ENCODE results near the gene GATAD1.
"Not testable (repeated sequence)": the region's sequence is repeated elsewhere in the genome, so short reads cannot be mapped to it uniquely, and the experiment has no call there.

The GATAD1 gene

DNA sequence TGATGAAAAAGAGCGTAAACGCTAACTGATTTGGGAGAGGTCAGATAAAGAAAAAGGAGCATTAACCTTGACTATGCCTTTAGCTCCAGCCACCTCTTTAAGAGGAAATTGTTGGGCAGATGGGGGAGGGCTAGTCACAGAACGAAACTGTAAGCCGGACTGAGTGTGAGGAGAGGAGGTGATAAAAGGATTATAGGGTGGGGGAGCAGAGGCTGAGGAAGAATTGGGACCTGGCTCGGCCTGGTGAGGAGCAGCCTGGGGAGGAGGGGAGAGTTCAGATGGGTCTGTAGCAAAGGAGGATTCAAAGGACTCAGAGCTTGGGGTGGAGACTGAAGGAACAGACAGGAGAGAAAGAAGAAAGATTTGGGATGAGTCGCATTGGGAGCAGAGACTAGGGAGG lies 36.3 kb downstream of the GATAD1 start:
- not testable (repeated sequence) for H3K4me1 ChIP-seq (ENCODE audit: control insufficient read depth, insufficient read depth, low read length, unreplicated experiment); H3K4me3 ChIP-seq (ENCODE audit: low read depth, low read length); H3K36me3 ChIP-seq (ENCODE audit: insufficient read depth, low read length); H3K79me2 ChIP-seq (ENCODE audit: control insufficient read depth, insufficient read depth, low read length, unreplicated experiment); H2AFZ ChIP-seq (ENCODE audit: low read length, unreplicated experiment); H3K27ac ChIP-seq (ENCODE audit: low read depth, low read length); H3K27me3 ChIP-seq (ENCODE audit: insufficient read depth, low read length)

DNA sequence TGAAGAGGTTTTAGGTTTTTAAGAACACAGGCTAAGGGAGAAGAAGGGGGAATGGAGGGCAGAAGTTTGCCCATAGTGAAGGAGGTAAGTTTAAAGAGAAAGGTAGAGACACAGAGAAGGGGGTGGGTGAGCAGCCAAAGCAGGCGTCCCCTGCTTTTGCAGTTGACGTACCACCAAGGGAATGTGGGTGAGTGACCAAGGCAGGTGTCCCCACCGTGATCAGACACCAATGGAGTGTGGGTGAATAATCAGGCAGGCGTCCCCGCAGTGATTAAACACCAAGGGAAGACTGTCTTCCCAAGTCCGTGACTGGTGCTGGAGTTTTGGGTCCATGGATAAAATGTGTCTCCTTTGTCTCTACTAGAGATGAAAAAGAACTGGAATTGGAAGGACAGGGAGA lies 36.9 kb downstream of the GATAD1 start:
- not testable (repeated sequence) for H3K79me2 ChIP-seq (ENCODE audit: control insufficient read depth, insufficient read depth, low read length, unreplicated experiment); H3K4me1 ChIP-seq (ENCODE audit: control insufficient read depth, insufficient read depth, low read length, unreplicated experiment); H2AFZ ChIP-seq (ENCODE audit: low read length, unreplicated experiment); H3K36me3 ChIP-seq (ENCODE audit: insufficient read depth, low read length); H3K27ac ChIP-seq (ENCODE audit: low read depth, low read length); H3K4me3 ChIP-seq (ENCODE audit: low read depth, low read length); H3K27me3 ChIP-seq (ENCODE audit: insufficient read depth, low read length)

DNA sequence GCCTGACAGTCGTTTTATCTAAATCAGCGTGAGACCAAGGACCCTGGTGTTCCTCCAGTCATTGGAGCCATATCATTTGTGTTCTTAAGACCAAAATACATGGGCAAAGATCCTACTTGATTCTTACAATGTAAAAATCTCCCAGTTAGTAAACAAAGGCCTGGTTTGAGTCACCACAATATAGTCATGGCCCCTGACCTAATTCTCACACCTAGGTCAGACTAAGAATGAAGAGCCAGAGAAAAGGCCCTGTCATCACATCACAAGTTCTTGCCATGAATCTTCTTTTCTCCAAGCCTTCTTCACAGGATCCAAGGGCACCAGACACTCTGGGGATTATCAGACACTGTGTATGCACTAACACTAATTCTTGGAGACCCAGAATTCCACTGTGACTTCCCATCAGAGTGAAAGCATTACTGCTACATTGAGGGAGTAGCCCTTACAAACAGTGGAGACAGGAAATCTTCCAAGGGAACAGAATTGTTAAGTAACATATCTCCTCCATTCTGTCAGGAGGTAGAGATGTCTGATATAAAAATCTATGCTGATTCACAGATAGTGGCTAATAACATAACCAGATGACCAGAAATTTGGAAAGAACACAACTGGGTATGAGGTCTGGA lies 38.1 kb downstream of the GATAD1 start:
- H3K4me3 ChIP-seq (ENCODE audit: low read depth, low read length): no peak overlapping the region
- H2AFZ ChIP-seq (ENCODE audit: low read length, unreplicated experiment): no peak overlapping the region
- H3K36me3 ChIP-seq (ENCODE audit: insufficient read depth, low read length): peaks cover 8% of the 10 kb centered on the region
- no peak overlapping the region for H3K27ac ChIP-seq (ENCODE audit: low read depth, low read length)
- no peaks in the 10 kb centered on the region for H3K79me2 ChIP-seq (ENCODE audit: control insufficient read depth, insufficient read depth, low read length, unreplicated experiment)
- no peaks in the 10 kb centered on the region for H3K4me1 ChIP-seq (ENCODE audit: control insufficient read depth, insufficient read depth, low read length, unreplicated experiment)
- no peaks in the 10 kb centered on the region for H3K27me3 ChIP-seq (ENCODE audit: insufficient read depth, low read length)

DNA sequence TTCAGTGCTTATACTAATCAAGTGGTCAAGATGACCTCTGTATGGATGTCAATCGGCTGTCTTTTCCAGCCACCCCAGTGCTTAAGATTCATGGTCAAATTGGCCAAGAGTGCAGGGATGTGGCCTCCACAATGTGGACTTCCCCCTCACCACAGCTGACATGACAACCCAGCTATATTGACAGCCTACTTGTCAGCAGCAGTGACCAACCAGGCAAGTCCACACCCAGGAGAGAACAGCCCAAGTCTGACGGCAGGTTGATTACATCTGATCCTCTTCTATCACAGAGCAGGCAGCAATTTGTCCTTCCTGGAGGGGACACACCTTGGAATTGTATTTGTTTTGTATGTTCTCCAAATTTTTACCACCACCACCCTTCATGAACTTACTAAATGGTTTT lies 38.7 kb downstream of the GATAD1 start:
- no peaks in the 10 kb centered on the region for H3K27me3 ChIP-seq (ENCODE audit: insufficient read depth, low read length)
- no peaks in the 10 kb centered on the region for H3K4me1 ChIP-seq (ENCODE audit: control insufficient read depth, insufficient read depth, low read length, unreplicated experiment)
- no peak overlapping the region for H3K4me3 ChIP-seq (ENCODE audit: low read depth, low read length)
- H3K36me3 ChIP-seq (ENCODE audit: insufficient read depth, low read length): peaks cover 8% of the 10 kb centered on the region
- H3K27ac ChIP-seq (ENCODE audit: low read depth, low read length): no peak overlapping the region
- no peak overlapping the region for H2AFZ ChIP-seq (ENCODE audit: low read length, unreplicated experiment)
- no peaks in the 10 kb centered on the region for H3K79me2 ChIP-seq (ENCODE audit: control insufficient read depth, insufficient read depth, low read length, unreplicated experiment)

DNA sequence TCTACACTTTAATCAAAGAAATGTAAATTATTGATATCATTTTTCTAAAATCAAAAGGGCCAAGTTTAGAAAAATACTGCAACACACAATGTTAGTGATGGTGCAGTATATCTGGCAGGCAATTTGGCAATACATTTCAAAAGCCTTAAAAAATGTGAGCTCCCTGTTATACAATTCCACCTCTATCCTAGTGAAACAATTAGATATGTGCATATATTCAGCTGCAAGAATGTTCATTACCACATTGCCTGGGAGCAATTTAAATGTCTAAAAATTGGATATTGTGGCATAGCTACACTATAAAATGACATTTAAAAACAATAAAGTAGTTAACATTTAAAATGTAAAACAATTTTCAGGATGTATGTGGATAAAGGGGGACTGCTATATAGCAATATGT lies 40.5 kb downstream of the GATAD1 start:
- H2AFZ ChIP-seq (ENCODE audit: low read length, unreplicated experiment): no peak overlapping the region
- H3K36me3 ChIP-seq (ENCODE audit: insufficient read depth, low read length): peaks cover 8% of the 10 kb centered on the region
- H3K27me3 ChIP-seq (ENCODE audit: insufficient read depth, low read length): no peaks in the 10 kb centered on the region

DNA sequence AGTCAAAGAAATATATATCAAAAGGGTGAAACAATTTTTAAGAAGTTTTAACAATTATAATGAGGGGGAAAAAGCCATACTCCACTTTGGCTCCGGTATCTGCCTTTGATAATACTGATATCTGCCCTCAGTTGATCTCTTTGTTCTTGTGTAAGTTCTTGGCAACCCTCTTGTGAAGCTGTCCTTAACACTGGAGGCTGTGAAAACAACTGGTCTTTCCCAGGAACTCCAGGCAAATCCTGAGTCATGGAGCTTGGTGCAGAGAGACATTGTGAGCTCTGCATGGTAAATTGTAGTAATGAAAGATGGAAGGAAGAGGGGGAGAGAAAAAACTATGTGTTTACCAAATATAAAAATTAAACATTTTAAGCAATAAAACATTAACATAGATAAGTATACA lies 42.4 kb downstream of the GATAD1 start:
- Histone ChIP-seq H3K27me3 (ENCODE audit: insufficient read depth, low read length) (no peaks in the 10 kb centered on the region), H3K4me3 (ENCODE audit: low read depth, low read length) (no peak overlapping the region), H3K79me2 (ENCODE audit: control insufficient read depth, insufficient read depth, low read length, unreplicated experiment) (no peaks in the 10 kb centered on the region), H3K4me1 (ENCODE audit: control insufficient read depth, insufficient read depth, low read length, unreplicated experiment) (no peaks in the 10 kb centered on the region), H2AFZ (ENCODE audit: low read length, unreplicated experiment) (no peak overlapping the region), H3K27ac (ENCODE audit: low read depth, low read length) (no peak overlapping the region), H3K36me3 (ENCODE audit: insufficient read depth, low read length) (peaks cover 8% of the 10 kb centered on the region)

More for the DNA sequence above, 40.5 kb downstream of the GATAD1 start:
- no peaks in the 10 kb centered on the region for H3K79me2 ChIP-seq (ENCODE audit: control insufficient read depth, insufficient read depth, low read length, unreplicated experiment)
- H3K27ac ChIP-seq (ENCODE audit: low read depth, low read length): no peak overlapping the region
- no peaks in the 10 kb centered on the region for H3K4me1 ChIP-seq (ENCODE audit: control insufficient read depth, insufficient read depth, low read length, unreplicated experiment)
- H3K4me3 ChIP-seq (ENCODE audit: low read depth, low read length): no peak overlapping the region

DNA sequence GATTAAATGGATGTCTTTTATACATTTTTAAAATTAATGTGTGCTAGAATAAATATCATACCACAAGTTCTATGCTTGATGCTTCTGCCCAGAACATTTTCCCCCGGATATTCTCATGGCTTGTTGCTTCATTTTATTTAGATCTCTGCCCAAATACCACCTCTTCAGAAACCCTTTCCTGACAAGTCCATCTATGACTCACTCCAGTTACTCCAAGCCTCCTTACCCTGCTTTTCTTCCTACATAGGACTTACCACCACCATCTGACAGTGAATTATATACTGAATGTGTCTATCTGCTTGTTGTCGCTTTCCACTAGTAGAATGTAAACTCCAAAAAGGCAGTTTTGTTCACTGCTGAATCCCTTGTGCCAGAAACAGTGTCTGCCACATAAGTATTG lies 49.6 kb downstream of the GATAD1 start:
- no peak overlapping the region for H2AFZ ChIP-seq (ENCODE audit: low read length, unreplicated experiment)
- no peak overlapping the region for H3K4me3 ChIP-seq (ENCODE audit: low read depth, low read length)
- no peaks in the 10 kb centered on the region for H3K79me2 ChIP-seq (ENCODE audit: control insufficient read depth, insufficient read depth, low read length, unreplicated experiment)
- no peak overlapping the region for H3K27ac ChIP-seq (ENCODE audit: low read depth, low read length)
- no peaks in the 10 kb centered on the region; the same call in 1 of the 2 replicates for H3K36me3 ChIP-seq (ENCODE audit: insufficient read depth, low read length)
- peaks cover 3% of the 10 kb centered on the region for H3K4me1 ChIP-seq (ENCODE audit: control insufficient read depth, insufficient read depth, low read length, unreplicated experiment)
- H3K27me3 ChIP-seq (ENCODE audit: insufficient read depth, low read length): no peaks in the 10 kb centered on the region

DNA sequence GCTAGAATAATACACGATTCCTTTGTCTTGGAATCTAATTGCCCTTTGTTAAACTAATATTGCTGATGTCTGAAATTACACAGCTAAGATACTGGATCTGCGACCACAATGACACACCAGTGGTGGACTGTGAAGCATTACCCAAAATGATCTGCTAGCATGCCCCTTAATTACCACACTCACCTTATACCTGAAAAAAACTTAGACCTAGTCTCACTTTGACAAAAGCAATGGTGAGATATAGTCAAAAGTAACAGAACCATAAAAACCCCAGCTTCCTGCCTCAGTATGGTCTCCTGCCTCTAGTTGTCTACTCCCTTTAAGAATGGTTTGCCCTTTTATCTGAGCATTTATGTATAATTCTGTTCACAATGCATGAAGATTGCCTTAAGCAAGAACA lies 51.3 kb downstream of the GATAD1 start:
- Histone ChIP-seq H3K27me3 (ENCODE audit: insufficient read depth, low read length) (no peaks in the 10 kb centered on the region), H2AFZ (ENCODE audit: low read length, unreplicated experiment) (no peak overlapping the region), H3K36me3 (ENCODE audit: insufficient read depth, low read length) (no peaks in the 10 kb centered on the region), H3K4me3 (ENCODE audit: low read depth, low read length) (no peak overlapping the region), H3K27ac (ENCODE audit: low read depth, low read length) (no peak overlapping the region), H3K79me2 (ENCODE audit: control insufficient read depth, insufficient read depth, low read length, unreplicated experiment) (no peaks in the 10 kb centered on the region), H3K4me1 (ENCODE audit: control insufficient read depth, insufficient read depth, low read length, unreplicated experiment) (peaks cover 3% of the 10 kb centered on the region)

DNA sequence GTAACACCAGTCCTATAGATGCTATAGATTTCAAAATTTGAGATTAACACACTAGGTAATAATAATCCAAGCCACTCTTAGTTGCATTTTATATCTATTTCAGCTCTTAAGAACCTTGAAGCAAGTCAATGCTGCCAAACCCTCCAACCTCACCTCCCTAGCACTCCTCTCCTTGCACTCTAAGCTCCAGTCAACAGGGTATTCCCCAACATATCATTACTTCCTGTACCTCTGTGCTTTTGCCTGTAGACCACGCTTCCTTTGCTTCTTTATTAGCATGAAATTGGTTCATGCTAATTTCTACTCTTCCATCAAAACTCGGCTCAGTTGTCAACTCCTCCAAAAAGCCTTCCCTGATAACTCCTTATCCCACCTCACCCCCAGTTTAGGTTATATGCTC lies 56.5 kb downstream of the GATAD1 start:
- H3K4me1 ChIP-seq (ENCODE audit: control insufficient read depth, insufficient read depth, low read length, unreplicated experiment): no peaks in the 10 kb centered on the region
- no peak overlapping the region for H3K27ac ChIP-seq (ENCODE audit: low read depth, low read length)
- no peaks in the 10 kb centered on the region for H3K79me2 ChIP-seq (ENCODE audit: control insufficient read depth, insufficient read depth, low read length, unreplicated experiment)
- H3K27me3 ChIP-seq (ENCODE audit: insufficient read depth, low read length): no peaks in the 10 kb centered on the region
- H3K36me3 ChIP-seq (ENCODE audit: insufficient read depth, low read length): no peaks in the 10 kb centered on the region
- no peak overlapping the region for H2AFZ ChIP-seq (ENCODE audit: low read length, unreplicated experiment)
- no peak overlapping the region for H3K4me3 ChIP-seq (ENCODE audit: low read depth, low read length)

DNA sequence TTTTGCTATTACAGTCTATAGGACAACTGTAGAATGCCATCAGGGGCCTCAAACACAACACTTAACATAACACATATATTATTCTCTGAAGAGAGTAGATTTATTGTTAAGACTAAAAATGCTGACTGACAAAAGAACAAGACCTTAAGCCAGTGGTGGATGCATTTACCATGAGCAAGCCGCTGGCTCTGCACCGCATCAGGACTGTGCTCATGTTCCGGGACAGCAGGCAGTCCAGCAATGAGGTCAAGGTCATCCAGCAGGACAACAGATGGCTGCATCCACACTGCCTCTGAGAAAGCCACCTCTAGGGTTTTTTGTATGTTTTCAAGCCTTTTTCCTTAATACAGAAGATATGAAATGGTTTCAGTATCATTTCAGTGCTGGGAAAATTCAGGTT lies 57.3 kb downstream of the GATAD1 start:
- Histone ChIP-seq H3K27ac (ENCODE audit: low read depth, low read length) (no peak overlapping the region), H3K27me3 (ENCODE audit: insufficient read depth, low read length) (no peaks in the 10 kb centered on the region), H3K79me2 (ENCODE audit: control insufficient read depth, insufficient read depth, low read length, unreplicated experiment) (no peaks in the 10 kb centered on the region), H3K4me3 (ENCODE audit: low read depth, low read length) (no peak overlapping the region), H3K4me1 (ENCODE audit: control insufficient read depth, insufficient read depth, low read length, unreplicated experiment) (no peaks in the 10 kb centered on the region), H2AFZ (ENCODE audit: low read length, unreplicated experiment) (no peak overlapping the region), H3K36me3 (ENCODE audit: insufficient read depth, low read length) (no peaks in the 10 kb centered on the region)

DNA sequence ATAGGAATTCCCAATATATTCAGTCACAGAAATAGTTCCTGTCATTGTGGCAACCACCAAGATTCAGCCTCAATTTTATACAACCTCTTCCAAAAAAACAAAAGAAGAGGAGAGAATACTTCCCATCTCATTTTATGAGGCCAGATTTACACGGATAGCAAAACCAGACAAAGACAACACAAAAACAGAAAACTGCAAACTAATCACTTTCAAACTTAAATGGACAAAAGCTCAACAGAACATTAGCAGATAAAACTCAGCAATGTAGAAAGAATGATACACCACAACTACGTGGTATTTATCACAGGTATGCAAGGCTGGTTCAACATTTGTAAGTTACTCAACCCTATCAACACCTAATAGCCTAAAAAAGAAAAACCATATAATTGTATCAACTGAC lies 59.1 kb downstream of the GATAD1 start:
- no peak overlapping the region for H3K27ac ChIP-seq (ENCODE audit: low read depth, low read length)
- H3K4me3 ChIP-seq (ENCODE audit: low read depth, low read length): no peak overlapping the region
- H3K27me3 ChIP-seq (ENCODE audit: insufficient read depth, low read length): no peaks in the 10 kb centered on the region
- H3K79me2 ChIP-seq (ENCODE audit: control insufficient read depth, insufficient read depth, low read length, unreplicated experiment): no peaks in the 10 kb centered on the region
- H3K4me1 ChIP-seq (ENCODE audit: control insufficient read depth, insufficient read depth, low read length, unreplicated experiment): no peaks in the 10 kb centered on the region
- H3K36me3 ChIP-seq (ENCODE audit: insufficient read depth, low read length): no peaks in the 10 kb centered on the region
- no peak overlapping the region for H2AFZ ChIP-seq (ENCODE audit: low read length, unreplicated experiment)

Measured in ACC112 (cell line).